ENCODE measurements around the gene KRTAP10-3.

KRTAP10-3 gene

GRCh38 chr21:44548381-44548780 is 10.2 kb downstream of the KRTAP10-3 start:
- DNase-seq (ENCODE audit: low spot score) = no peak

- DNase-seq (ENCODE audit: low spot score) = no peak
Measured at GRCh38 chr21:44547656-44548331, 10.8 kb downstream of the KRTAP10-3 start.

GRCh38 chr21:44544566-44544965 is 14.0 kb downstream of the KRTAP10-3 start:
- DNase-seq (ENCODE audit: low spot score) = no peak

- DNase-seq (ENCODE audit: low spot score) = no peak
Measured at GRCh38 chr21:44542716-44543115, 15.9 kb downstream of the KRTAP10-3 start.

- no peak for DNase-seq (ENCODE audit: low spot score)
Measured at GRCh38 chr21:44540741-44541288, 17.8 kb downstream of the KRTAP10-3 start.

- DNase-seq (ENCODE audit: low spot score) = no peak
Measured at GRCh38 chr21:44539991-44540666, 18.5 kb downstream of the KRTAP10-3 start, which contains the start of gene KRTAP10-1. Gene KRTAP10-1 (minus strand): TSS chr21:44540195. CDS start chr21:44540150, 45 bp downstream.

GRCh38 chr21:44539046-44539445 is 19.5 kb downstream of the KRTAP10-3 start:
- no peak for DNase-seq (ENCODE audit: low spot score)

- no peak for DNase-seq (ENCODE audit: low spot score)
Measured at GRCh38 chr21:44537930-44538911, 20.4 kb downstream of the KRTAP10-3 start.

GRCh38 chr21:44535963-44536362 is 22.6 kb downstream of the KRTAP10-3 start:
- DNase-seq (ENCODE audit: low spot score) = no peak

- DNase-seq (ENCODE audit: low spot score) = no peak
Measured at GRCh38 chr21:44534688-44535087, 23.9 kb downstream of the KRTAP10-3 start.

GRCh38 chr21:44533891-44534627 is 24.5 kb downstream of the KRTAP10-3 start:
- no peak for DNase-seq (ENCODE audit: low spot score)

GRCh38 chr21:44533121-44533890 is 25.3 kb downstream of the KRTAP10-3 start:
- DNase-seq (ENCODE audit: low spot score) = no peak

- no peak for DNase-seq (ENCODE audit: low spot score)
Measured at GRCh38 chr21:44532712-44533111, 25.9 kb downstream of the KRTAP10-3 start.

GRCh38 chr21:44531606-44532564 is 26.7 kb downstream of the KRTAP10-3 start:
- DNase-seq (ENCODE audit: low spot score) = no peak

- DNase-seq (ENCODE audit: low spot score) = no peak
Measured at GRCh38 chr21:44530903-44531605, 27.5 kb downstream of the KRTAP10-3 start.

- no peak for DNase-seq (ENCODE audit: low spot score)
Measured at GRCh38 chr21:44530221-44530902, 28.2 kb downstream of the KRTAP10-3 start.

GRCh38 chr21:44529503-44530125 is 29.0 kb downstream of the KRTAP10-3 start:
- DNase-seq (ENCODE audit: low spot score) = no peak

GRCh38 chr21:44529011-44529421 is 29.6 kb downstream of the KRTAP10-3 start:
- DNase-seq (ENCODE audit: low spot score) = no peak

All from hematopoietic multipotent progenitor cell treated with erythropoietin and hydrocortisone succinate and interleukin-3 and kit ligand, for 15 days (in vitro differentiated cells).